SK-N-MC (cell line): Measurements from ENCODE around the gene GBX1.

Source experiments
- EZH2 ChIP-seq: fragments of 200-600 bp; sonication (generic); IDR thresholded peaks from one replicate; pipeline ENCODE4 v1.6.1; 2017; ENCODE audit warnings: antibody characterized with exemption
- FOXP2 ChIP-seq: optimal IDR thresholded peaks from 2 replicates; pipeline ENCODE3; 2011; ENCODE audit warnings: mild to moderate bottlenecking, moderate library complexity; ENCODE audit not compliant: insufficient read depth; ENCODE audit errors: extremely low read length, control extremely low read depth
- POLR2AphosphoS5 ChIP-seq: IDR thresholded peaks from 2 replicates; pipeline ENCODE4 v1.6.1; 2012; ENCODE audit warnings: mild to moderate bottlenecking, low read depth, low read length, borderline replicate concordance

GRCh38 chr7:151117565-151117964 lies 49.9 kb downstream of the GBX1 start:
- TF ChIP-seq POLR2AphosphoS5 (no peak), EZH2 (no peak), FOXP2 (no peak)
